Embryonic facial prominence (tissue), 1 donor: ENCODE results near the gene VPS41.
"Not testable (repeated sequence)": the region's sequence is repeated elsewhere in the genome, so short reads cannot be mapped to it uniquely, and the experiment has no call there.

Source experiments
- DNase-seq: peaks from one replicate; pipeline ENCODE4 v3.0.0-alpha.2; 2016; ENCODE audit errors: extremely low spot score

Gene VPS41

GRCh38 chr7:38855386-38855785, 53.6 kb downstream of the VPS41 start:
- DNase-seq, result no peak

- DNase-seq, result not testable (repeated sequence)
Observed at GRCh38 chr7:38854947-38855346, 54.0 kb downstream of the VPS41 start.

- DNase-seq, result no peak
Observed at GRCh38 chr7:38851321-38851720, 57.7 kb downstream of the VPS41 start.

GRCh38 chr7:38846280-38846679, 62.7 kb downstream of the VPS41 start:
- no peak for DNase-seq

DNA sequence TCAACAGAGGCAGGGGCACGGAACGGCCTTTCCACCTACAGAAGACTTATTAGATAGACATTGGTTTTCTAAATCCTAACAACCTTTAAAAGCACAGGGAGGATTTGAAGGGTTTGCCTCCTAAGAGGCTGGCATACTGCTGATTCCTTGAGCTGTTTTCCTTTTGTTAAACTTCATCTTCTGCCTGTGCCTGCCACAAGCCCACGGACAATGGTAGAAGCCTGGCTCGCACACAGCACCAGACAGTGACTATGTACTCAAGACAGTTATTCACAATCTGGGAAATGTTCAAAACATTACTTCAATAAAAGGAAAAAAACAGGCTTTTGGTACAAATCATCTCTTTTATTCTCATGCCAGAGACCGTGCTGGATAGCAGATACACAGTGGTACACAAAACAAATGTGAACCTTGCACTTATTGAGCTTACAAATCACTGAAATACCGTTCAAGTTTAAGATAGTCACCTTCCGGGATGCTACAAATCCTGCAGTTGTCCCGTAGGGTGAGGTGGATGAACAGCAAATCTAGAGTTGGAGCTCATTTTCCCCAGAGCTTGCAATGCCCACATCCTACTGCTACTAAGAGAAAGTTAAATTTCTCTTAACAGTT, 63.9 kb downstream of the VPS41 start:
- no peak for DNase-seq

GRCh38 chr7:38842746-38843145, 66.2 kb downstream of the VPS41 start:
- DNase-seq, result no peak

DNA sequence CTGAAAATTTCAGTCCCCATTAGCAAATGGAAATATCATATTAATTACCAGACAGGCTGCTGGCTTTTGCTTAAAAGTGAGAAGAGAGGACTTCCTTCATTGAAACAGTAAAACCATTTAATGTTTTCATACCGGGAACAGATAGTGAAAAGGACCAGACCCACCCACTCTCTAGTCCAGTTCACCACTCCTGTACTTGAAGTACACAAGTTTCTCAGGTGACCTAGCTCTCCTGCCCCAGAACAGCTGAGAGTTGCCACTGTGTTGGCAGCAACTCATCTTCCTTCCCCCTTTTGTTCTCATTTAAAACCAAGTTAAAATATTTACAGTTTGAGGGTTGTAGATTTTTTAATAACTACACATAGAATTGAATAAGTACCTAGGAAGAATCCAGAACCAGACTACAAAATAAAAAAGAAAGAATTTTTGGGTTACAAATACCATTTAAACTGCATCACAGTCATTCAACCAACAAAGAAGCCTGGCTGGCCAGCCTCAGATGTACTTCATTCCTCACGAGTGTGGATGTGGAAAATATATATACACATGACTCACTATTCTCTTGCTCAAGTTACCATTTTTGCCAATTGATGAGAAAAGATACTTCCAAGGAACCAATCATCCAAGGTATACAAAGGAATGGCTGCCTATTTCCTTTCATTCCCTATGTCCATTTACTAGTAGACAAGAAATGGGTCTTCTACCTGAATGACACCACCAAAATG, 68.1 kb downstream of the VPS41 start:
- DNase-seq, result no peak

DNA sequence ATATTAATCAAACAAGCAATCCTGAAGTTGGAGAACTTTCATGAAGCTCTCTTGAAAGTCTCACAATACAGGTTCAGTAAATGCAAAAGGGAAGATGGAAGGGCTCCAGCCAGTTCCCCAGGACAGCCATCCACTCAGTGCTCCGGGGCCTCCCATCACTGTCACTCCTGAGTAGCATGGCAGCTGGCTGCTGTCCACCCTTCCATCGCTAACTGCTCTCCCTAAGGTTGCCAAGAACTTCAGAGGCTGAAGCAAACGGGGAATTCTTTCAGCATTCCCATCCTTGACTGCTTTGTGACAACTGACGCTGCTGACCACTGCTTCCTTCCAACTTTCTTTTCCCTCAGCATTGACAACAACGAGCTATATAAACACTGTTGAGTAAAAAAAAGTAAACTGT, 69.1 kb downstream of the VPS41 start:
- no peak for DNase-seq

GRCh38 chr7:38838725-38839385, 70.1 kb downstream of the VPS41 start:
- DNase-seq, result no peak

DNA sequence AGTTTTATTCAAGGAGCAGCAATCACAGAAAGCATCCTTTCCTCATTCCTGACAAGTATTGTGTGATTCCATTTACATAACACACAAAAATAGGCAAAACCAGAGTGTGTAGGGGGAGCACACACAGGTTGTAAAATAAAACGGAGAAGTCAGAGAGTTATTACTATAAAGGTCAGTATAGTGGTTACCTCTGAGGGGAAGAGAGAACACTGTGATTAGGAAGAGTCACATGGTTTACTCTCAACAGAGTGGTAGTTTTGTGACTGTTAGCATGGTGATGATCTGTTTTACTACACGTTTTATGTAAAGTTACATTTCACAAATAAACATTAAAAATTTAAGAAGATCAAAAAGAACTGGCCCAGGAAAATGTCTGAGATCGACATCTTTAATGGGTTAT, 74.6 kb downstream of the VPS41 start:
- DNase-seq, result no peak

GRCh38 chr7:38833329-38833728, 75.7 kb downstream of the VPS41 start:
- DNase-seq, result no peak

DNA sequence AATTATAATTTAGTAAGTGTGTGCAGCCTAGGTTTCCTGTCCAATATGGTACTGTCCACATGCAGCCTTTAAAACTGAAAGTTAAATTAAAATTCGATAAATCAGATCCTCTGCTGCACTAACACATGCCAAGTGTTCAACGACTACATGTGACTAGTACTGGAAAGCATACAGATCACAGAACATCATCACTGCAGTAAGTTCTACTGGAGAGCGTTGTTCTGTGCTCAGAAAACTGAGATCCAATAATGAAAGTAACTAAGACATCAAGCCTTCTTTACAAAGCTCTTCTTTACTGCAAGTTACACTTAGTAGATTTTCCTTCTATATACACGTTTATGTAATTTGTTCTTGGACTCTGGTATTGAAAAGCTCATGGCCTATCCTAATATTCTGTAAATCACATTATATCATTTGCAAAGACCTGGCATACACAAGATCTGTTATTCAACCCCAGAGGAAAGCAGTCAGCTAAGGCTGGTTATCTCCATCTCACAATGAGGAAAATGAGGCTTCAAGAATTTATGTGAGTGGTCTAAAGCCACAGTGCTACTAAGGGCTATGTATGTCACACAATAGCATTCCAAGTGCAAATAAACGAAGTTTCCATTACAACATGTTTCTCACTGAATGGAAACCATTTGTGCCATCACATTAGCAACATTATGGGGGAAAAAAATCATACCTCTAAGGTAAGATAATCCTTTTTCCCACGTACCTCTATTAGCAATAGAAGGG, 77.6 kb downstream of the VPS41 start:
- no peak for DNase-seq

DNA sequence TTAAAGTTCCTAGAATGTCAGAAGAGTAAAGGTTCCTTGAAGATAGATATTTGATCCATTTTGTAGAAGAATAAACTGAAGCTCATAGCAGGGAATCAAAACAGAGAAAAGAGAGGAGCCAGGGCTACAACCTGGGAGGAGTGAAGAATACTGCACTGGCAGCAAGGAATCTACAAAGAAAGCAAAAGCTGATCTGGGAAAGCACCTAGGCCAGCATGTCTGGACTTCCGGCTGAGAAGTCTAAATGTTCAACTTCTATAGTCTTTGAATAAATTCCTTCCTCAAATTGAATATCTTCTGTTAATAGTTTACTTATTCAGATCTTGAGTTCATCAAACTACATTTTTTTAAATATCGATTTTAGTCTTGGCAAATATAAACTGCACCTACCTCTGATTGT, 78.2 kb downstream of the VPS41 start:
- DNase-seq, result no peak

DNA sequence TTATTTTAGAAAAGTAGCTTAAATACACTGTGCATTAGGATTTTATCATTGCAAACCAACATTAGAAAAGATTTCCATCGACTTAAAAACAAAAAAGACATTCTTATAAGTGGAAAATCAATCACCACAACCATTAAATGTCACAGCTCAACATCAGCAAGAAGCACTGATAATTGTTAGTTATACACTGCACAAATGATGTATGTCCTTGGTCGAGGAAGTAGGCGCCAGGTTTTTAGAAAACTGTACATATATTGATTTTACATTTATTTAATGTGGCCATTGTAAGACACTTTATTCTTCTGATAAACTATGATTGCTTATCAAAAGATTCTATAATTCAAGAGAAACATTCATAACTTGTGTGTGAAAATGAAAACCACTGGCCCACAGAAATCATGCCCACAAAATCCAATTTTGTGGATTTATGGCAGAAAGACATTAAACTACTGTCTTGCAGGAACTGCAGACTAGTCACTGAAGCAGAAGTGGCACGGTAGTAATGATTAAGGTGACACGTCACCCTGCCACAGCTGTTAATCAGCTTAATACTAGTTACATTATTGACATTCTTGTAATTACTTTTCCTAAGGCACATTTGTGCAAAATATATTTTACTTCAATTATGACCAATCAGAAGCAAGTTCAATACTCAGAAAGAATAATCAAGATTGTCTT, 79.4 kb downstream of the VPS41 start:
- no peak for DNase-seq

DNA sequence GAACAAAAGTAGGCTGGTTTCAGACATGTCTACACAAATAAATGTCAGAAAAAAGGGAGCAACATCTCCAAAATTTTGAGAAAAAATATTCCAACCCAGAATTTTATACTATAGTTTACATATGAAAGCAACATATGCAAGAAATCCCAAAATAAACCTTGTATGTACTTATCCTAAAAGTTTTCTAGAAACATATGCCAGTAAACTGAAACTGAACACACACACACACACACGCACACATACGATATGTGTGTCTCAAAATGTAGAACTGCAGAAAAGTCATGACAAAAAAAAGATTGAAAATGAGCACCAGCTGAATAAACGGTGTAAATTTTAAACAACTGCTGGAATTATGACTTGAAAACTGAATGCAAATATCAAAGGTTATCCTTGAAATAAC, 81.0 kb downstream of the VPS41 start:
- DNase-seq, result no peak

DNA sequence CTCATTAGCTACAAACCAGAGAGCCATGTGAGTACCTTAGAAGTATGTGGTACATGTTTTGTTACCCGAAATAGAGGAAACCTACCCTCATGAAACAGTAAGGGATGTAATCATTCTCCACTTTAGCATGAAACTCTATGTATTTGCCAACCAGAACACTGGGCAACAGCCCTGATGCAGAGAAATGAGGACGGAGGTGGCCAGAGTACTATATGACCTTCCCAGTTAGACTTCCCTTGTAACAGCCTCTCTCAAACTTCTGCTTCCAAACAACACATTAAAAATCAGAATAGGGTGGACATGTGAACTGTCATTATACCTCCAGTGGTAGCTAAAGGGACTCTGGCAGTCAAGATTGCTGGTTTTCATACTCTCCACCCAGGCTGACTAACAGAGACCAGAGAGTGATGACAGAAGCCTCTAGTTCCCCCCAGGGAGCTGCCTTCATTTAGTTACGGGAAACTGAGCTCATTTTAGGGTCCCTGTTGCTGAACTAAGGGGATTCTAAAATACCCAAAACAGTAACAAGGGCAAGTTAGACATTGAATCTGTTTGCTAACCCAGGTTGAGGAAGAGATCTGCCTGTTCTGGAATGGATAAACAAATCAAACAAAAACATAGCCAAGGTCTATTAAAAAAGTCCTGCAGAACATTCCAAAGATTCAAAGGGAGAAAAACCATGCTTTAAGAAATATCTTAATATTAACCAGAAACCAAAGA, 83.1 kb downstream of the VPS41 start:
- DNase-seq, result no peak

GRCh38 chr7:38824948-38825347, 84.0 kb downstream of the VPS41 start:
- DNase-seq, result no peak

- DNase-seq, result no peak
Observed at GRCh38 chr7:38822549-38822948, 86.4 kb downstream of the VPS41 start.

DNA sequence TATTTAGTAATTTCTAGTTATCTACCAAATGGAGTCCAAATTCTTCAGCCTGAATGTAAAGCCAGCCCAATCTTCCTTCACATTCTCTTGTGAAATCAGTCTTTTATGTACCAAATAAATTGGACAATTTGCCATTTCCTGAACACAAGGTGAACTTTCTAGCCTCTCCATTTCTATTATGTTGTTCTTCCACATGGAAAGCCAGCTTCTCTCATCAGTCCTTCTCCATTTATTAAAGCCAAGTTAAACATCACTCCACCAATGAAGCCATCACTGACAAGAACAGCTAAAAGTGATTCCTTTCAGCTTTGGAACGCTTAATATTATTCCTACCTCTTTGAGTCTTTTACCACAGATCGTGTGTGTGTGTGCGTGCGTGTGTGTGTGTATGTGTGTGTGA, 88.4 kb downstream of the VPS41 start:
- DNase-seq, result no peak

GRCh38 chr7:38819463-38819862, 89.5 kb downstream of the VPS41 start:
- no peak for DNase-seq

GRCh38 chr7:38817526-38817925, 91.5 kb downstream of the VPS41 start:
- no peak for DNase-seq
